ENCODE results near the gene IQSEC3.

Gene IQSEC3

GRCh38 chr12:165862-166368 lies 99.3 kb downstream of the IQSEC3 start:
- H3K9me3 ChIP-seq (ENCODE audit: control insufficient read depth in 2 of 2, low read length in 2 of 2), result no peaks in the 10 kb centered on the region
- no peak overlapping the region for H3K4me3 ChIP-seq (ENCODE audit: low read length in 2 of 2)
- H3K36me3 ChIP-seq (ENCODE audit: control insufficient read depth in 2 of 2, insufficient read depth in 2 of 2, low read length in 2 of 2), result no peaks in the 10 kb centered on the region
- H3K9ac ChIP-seq (ENCODE audit: low read length in 2 of 2), result no peak overlapping the region
- peaks cover 9 to 11% of the 10 kb centered on the region in 2 donors for H3K27me3 ChIP-seq (ENCODE audit: control insufficient read depth in 1 of 2, insufficient read depth in 2 of 2, low read length in 2 of 2)
- H3K27ac ChIP-seq (ENCODE audit: low read length), result no peak overlapping the region
- H3K4me1 ChIP-seq (ENCODE audit: control insufficient read depth, insufficient read depth, low read length), result no peaks in the 10 kb centered on the region

GRCh38 chr12:166425-167075 lies 100.0 kb downstream of the IQSEC3 start:
- H3K27ac ChIP-seq (ENCODE audit: low read length), result no peak overlapping the region
- H3K4me1 ChIP-seq (ENCODE audit: control insufficient read depth, insufficient read depth, low read length), result no peaks in the 10 kb centered on the region
- H3K9ac ChIP-seq (ENCODE audit: low read length in 2 of 2), result no peak overlapping the region
- H3K4me3 ChIP-seq (ENCODE audit: low read length in 2 of 2), result no peak overlapping the region
- peaks cover 9 to 11% of the 10 kb centered on the region in 2 donors for H3K27me3 ChIP-seq (ENCODE audit: control insufficient read depth in 1 of 2, insufficient read depth in 2 of 2, low read length in 2 of 2)
- H3K9me3 ChIP-seq (ENCODE audit: control insufficient read depth in 2 of 2, low read length in 2 of 2), result no peaks in the 10 kb centered on the region
- H3K36me3 ChIP-seq (ENCODE audit: control insufficient read depth in 2 of 2, insufficient read depth in 2 of 2, low read length in 2 of 2), result no peaks in the 10 kb centered on the region

GRCh38 chr12:167959-168600 lies 101.5 kb downstream of the IQSEC3 start:
- Histone ChIP-seq H3K9ac (ENCODE audit: low read length in 2 of 2) (no peak overlapping the region), H3K27me3 (ENCODE audit: control insufficient read depth in 1 of 2, insufficient read depth in 2 of 2, low read length in 2 of 2) (peaks cover 12 to 14% of the 10 kb centered on the region in 2 donors), H3K9me3 (ENCODE audit: control insufficient read depth in 2 of 2, low read length in 2 of 2) (no peaks in the 10 kb centered on the region), H3K4me1 (ENCODE audit: control insufficient read depth, insufficient read depth, low read length) (no peaks in the 10 kb centered on the region), H3K27ac (ENCODE audit: low read length) (no peak overlapping the region), H3K36me3 (ENCODE audit: control insufficient read depth in 2 of 2, insufficient read depth in 2 of 2, low read length in 2 of 2) (no peaks in the 10 kb centered on the region), H3K4me3 (ENCODE audit: low read length in 2 of 2) (no peak overlapping the region)

- Histone ChIP-seq H3K9ac (ENCODE audit: low read length in 2 of 2) (no peak overlapping the region), H3K4me1 (ENCODE audit: control insufficient read depth, insufficient read depth, low read length) (no peaks in the 10 kb centered on the region), H3K27me3 (ENCODE audit: control insufficient read depth in 1 of 2, insufficient read depth in 2 of 2, low read length in 2 of 2) (peaks cover 7 to 8% of the 10 kb centered on the region in 2 donors), H3K27ac (ENCODE audit: low read length) (no peak overlapping the region), H3K4me3 (ENCODE audit: low read length in 2 of 2) (no peak overlapping the region), H3K36me3 (ENCODE audit: control insufficient read depth in 2 of 2, insufficient read depth in 2 of 2, low read length in 2 of 2) (no peaks in the 10 kb centered on the region), H3K9me3 (ENCODE audit: control insufficient read depth in 2 of 2, low read length in 2 of 2) (no peaks in the 10 kb centered on the region)
These were observed 102.4 kb downstream of the IQSEC3 start for GRCh38 chr12:168763-169525.

GRCh38 chr12:169528-170370 lies 103.2 kb downstream of the IQSEC3 start:
- no peaks in the 10 kb centered on the region for H3K4me1 ChIP-seq (ENCODE audit: control insufficient read depth, insufficient read depth, low read length)
- H3K4me3 ChIP-seq (ENCODE audit: low read length in 2 of 2), result no peak overlapping the region
- H3K9me3 ChIP-seq (ENCODE audit: control insufficient read depth in 2 of 2, low read length in 2 of 2), result no peaks in the 10 kb centered on the region
- H3K36me3 ChIP-seq (ENCODE audit: control insufficient read depth in 2 of 2, insufficient read depth in 2 of 2, low read length in 2 of 2), result no peaks in the 10 kb centered on the region
- H3K27me3 ChIP-seq (ENCODE audit: control insufficient read depth in 1 of 2, insufficient read depth in 2 of 2, low read length in 2 of 2), result peaks cover 5 to 7% of the 10 kb centered on the region in 2 donors
- no peak overlapping the region for H3K27ac ChIP-seq (ENCODE audit: low read length)
- H3K9ac ChIP-seq (ENCODE audit: low read length in 2 of 2), result no peak overlapping the region

GRCh38 chr12:170371-171225 lies 104.0 kb downstream of the IQSEC3 start:
- peaks cover 3 to 5% of the 10 kb centered on the region in 2 donors for H3K27me3 ChIP-seq (ENCODE audit: control insufficient read depth in 1 of 2, insufficient read depth in 2 of 2, low read length in 2 of 2)
- H3K4me1 ChIP-seq (ENCODE audit: control insufficient read depth, insufficient read depth, low read length), result no peaks in the 10 kb centered on the region
- no peaks in the 10 kb centered on the region for H3K36me3 ChIP-seq (ENCODE audit: control insufficient read depth in 2 of 2, insufficient read depth in 2 of 2, low read length in 2 of 2)
- no peak overlapping the region for H3K27ac ChIP-seq (ENCODE audit: low read length)
- H3K4me3 ChIP-seq (ENCODE audit: low read length in 2 of 2), result no peak overlapping the region
- H3K9me3 ChIP-seq (ENCODE audit: control insufficient read depth in 2 of 2, low read length in 2 of 2), result no peaks in the 10 kb centered on the region
- no peak overlapping the region for H3K9ac ChIP-seq (ENCODE audit: low read length in 2 of 2)

GRCh38 chr12:171276-171675 lies 104.7 kb downstream of the IQSEC3 start:
- no peaks in the 10 kb centered on the region for H3K9me3 ChIP-seq (ENCODE audit: control insufficient read depth in 2 of 2, low read length in 2 of 2)
- H3K27ac ChIP-seq (ENCODE audit: low read length), result no peak overlapping the region
- no peak overlapping the region for H3K4me3 ChIP-seq (ENCODE audit: low read length in 2 of 2)
- no peaks in the 10 kb centered on the region for H3K36me3 ChIP-seq (ENCODE audit: control insufficient read depth in 2 of 2, insufficient read depth in 2 of 2, low read length in 2 of 2)
- no peaks in the 10 kb centered on the region for H3K4me1 ChIP-seq (ENCODE audit: control insufficient read depth, insufficient read depth, low read length)
- no peak overlapping the region for H3K9ac ChIP-seq (ENCODE audit: low read length in 2 of 2)
- peaks cover 3 to 5% of the 10 kb centered on the region in 2 donors for H3K27me3 ChIP-seq (ENCODE audit: control insufficient read depth in 1 of 2, insufficient read depth in 2 of 2, low read length in 2 of 2)

- Histone ChIP-seq H3K27ac (ENCODE audit: low read length) (no peak overlapping the region), H3K9ac (ENCODE audit: low read length in 2 of 2) (no peak overlapping the region), H3K4me3 (ENCODE audit: low read length in 2 of 2) (no peak overlapping the region), H3K9me3 (ENCODE audit: control insufficient read depth in 2 of 2, low read length in 2 of 2) (no peaks in the 10 kb centered on the region), H3K27me3 (ENCODE audit: control insufficient read depth in 1 of 2, insufficient read depth in 2 of 2, low read length in 2 of 2) (peaks cover 5% of the 10 kb centered on the region in 2 donors), H3K4me1 (ENCODE audit: control insufficient read depth, insufficient read depth, low read length) (peaks cover 6% of the 10 kb centered on the region), H3K36me3 (ENCODE audit: control insufficient read depth in 2 of 2, insufficient read depth in 2 of 2, low read length in 2 of 2) (no peaks in the 10 kb centered on the region)
These were observed 105.4 kb downstream of the IQSEC3 start for GRCh38 chr12:171743-172676.

GRCh38 chr12:172732-173161 lies 106.2 kb downstream of the IQSEC3 start:
- H3K4me3 ChIP-seq (ENCODE audit: low read length in 2 of 2), result no peak overlapping the region
- H3K27ac ChIP-seq (ENCODE audit: low read length), result no peak overlapping the region
- no peaks in the 10 kb centered on the region for H3K36me3 ChIP-seq (ENCODE audit: control insufficient read depth in 2 of 2, insufficient read depth in 2 of 2, low read length in 2 of 2)
- H3K27me3 ChIP-seq (ENCODE audit: control insufficient read depth in 1 of 2, insufficient read depth in 2 of 2, low read length in 2 of 2), result peaks cover 7 to 10% of the 10 kb centered on the region in 2 donors
- H3K4me1 ChIP-seq (ENCODE audit: control insufficient read depth, insufficient read depth, low read length), result peaks cover 6% of the 10 kb centered on the region
- no peaks in the 10 kb centered on the region for H3K9me3 ChIP-seq (ENCODE audit: control insufficient read depth in 2 of 2, low read length in 2 of 2)
- H3K9ac ChIP-seq (ENCODE audit: low read length in 2 of 2), result no peak overlapping the region

Measured in stomach smooth muscle (tissue), 2 donors.